Motor neuron (in vitro differentiated cells): ENCODE measurements around the gene DIAPH1. TPM values are rescaled to one million over a fixed set of nuclear protein-coding genes. Genes with fewer than 3 reads are reported as not detected.

Experiments
- ATAC-seq, 8 experiments: fragments of 200-7000 bp; cut with Tn5 transposase; replicated peaks in 6 of 8; 2 replicates each; pipeline ENCODE4 v1.8.0; 2021; ENCODE audit warnings: mild to moderate bottlenecking in 8 of 8, moderate library complexity in 8 of 8
- H3K27ac ChIP-seq, 2 donors: fragments of 250-450 bp; sonication (Bioruptor Pico); 2 replicates each; pipeline ENCODE4 v1.9.0; 2021; ENCODE audit warnings: antibody characterized with exemption in 2 of 2, mild to moderate bottlenecking in 2 of 2, moderate library complexity in 1 of 2
- H3K4me1 ChIP-seq, 2 donors: fragments of 250-450 bp; sonication (Bioruptor Pico); replicated peaks in 1 of 2; 2 replicates each; pipeline ENCODE4 v1.6.1; 2021; ENCODE audit warnings: antibody characterized with exemption in 2 of 2, mild to moderate bottlenecking in 2 of 2, moderate library complexity in 1 of 2
- H3K4me3 ChIP-seq, 5 donors: fragments of 250-450 bp; sonication (Bioruptor Pico); 2 replicates each; pipeline ENCODE4 v1.9.0; 2021; ENCODE audit warnings: antibody characterized with exemption in 5 of 5, mild to moderate bottlenecking in 5 of 5, moderate library complexity in 4 of 5
- WGBS, 10 experiments: fragments of 450-650 bp; shearing (Covaris generic); methylation state at CpG; one replicate each; pipeline ENCODE4 v1.0.0; 2022; 5-methylcytosine and 5-hydroxymethylcytosine counted together
- in situ Hi-C, 9 experiments: fragments of 400-800 bp; cut with MboI; loops; one replicate each; pipeline ENCODE4 v1.15.0; 2021; ENCODE audit warnings: low sequenced_read_pairs in 9 of 9, low pct_unique_long_range_greater_than_20kb in 2 of 9; ENCODE audit not compliant: unreplicated experiment in 9 of 9
- total RNA-seq, 8 experiments: library from RNA; unstranded; fragments of 300-600 nt; gene quantifications; 2 replicates each; pipeline versions ENCODE4 v1.2.3 to v1.2.4, GENCODE V29; 2022

DIAPH1 gene
- total RNA-seq, 8 experiments from 2014 or later = 7.4 to 93.8 (median 20.0) TPM

GRCh38 chr5:141650851-141651727, 32.3 kb upstream of the DIAPH1 start, which contains the start of gene FCHSD1:
Gene FCHSD1, minus strand, starts transcription at chr5:141651418. Its CDS starts 50 bp downstream, at chr5:141651368.
- WGBS, 10 experiments = 0% methylated on average over 1 of the region's 50 CpGs; no CpG with 5 or more reads in 9 of the 10 experiments
- peak; percentile 88 to 98 (median 92) for ATAC-seq
- in situ Hi-C loops = loop anchor here in 1 of 9 experiments (25.0 kb wide), 1 partner anchor 486 kb away; no protein-coding TSS in a partner anchor
- Histone ChIP-seq H3K27ac (no peak within 1 kb of the TSS), H3K4me3 (peak within 1 kb of the TSS; percentile 45 to 57 (median 55)), H3K4me1 (peaks cover 0 to 13% of the 10 kb centered on the region in 2 donors)

DNA sequence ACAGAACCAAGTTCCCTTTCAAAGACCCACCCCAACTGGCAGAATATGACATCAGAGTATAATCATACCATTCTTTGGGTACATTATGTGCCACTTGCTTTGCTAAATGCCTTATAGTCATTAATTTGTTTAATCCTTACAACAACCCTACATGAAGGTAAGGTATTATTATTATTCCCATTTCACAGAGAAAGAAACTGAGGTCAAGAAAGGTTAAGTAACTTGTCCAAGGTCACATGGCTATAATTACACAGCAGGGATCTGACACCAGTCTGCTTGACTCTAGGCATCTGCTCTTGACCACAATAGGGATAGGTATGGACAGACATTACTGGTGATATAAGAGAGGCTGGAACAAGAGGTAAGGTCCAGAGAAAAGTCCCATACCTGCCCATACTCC, 31.2 kb upstream of the DIAPH1 start:
- in situ Hi-C loops = loop anchor here in 1 of 9 experiments (25.0 kb wide), 1 partner anchor 487 kb away; no protein-coding TSS in a partner anchor
- peaks cover 0 to 13% of the 10 kb centered on the region in 2 donors for H3K4me1 ChIP-seq
- no peak overlapping the region for H3K4me3 ChIP-seq
- no peak for ATAC-seq
- H3K27ac ChIP-seq = no peak overlapping the region

DNA sequence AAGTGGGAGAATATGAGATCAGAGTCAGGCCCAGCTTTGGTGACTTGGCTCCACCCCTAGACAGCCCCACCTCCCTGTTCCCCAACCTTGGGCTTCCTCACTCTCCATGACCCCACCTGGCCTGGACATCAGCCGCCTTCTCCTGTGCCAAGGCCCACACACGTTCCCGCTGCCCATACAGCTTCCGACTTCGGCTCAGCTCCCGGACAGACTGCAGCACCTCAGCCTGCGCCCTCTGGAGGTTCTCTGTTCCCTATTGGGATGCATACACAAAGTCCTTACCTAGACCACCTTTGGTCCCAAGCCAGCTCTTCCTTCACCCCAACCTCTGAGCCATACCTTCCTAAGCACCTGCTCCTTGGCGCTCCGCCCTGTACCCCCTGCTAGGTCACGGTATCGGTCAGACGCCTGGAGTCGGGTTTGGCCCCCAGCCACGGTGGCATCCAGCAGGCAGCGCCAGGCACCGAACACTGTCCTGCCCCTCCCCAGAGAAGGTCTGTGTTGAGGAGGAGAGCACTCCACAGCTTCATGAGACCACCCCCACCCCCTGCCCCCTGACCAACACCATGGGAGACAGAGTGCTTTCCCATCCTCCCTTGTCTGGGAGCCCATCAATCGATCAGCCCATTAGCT, 30.4 kb upstream of the DIAPH1 start:
- in situ Hi-C loops = no loop called here
- no peak for ATAC-seq
- no peak overlapping the region for H3K4me3 ChIP-seq

DNA sequence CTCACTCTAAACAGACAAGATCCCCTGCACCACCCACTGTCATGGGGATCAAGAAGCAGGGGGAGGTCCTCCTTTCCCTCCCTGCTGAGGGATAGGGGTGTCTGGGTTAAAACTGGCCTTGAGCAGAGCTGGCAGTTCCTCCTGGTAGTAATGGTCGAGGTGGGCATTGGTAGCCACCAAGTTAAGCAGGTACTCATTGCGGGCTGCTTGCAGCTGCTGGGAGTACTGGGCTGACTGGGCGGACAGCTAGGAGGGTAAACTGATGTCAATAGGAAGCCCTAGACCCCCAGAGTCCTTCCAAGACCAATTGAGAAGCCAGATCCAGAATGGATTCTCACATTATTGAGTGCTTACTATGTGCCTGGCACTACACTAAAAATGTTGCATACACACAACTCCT, 29.1 kb upstream of the DIAPH1 start:
- Histone ChIP-seq H3K4me1 (peaks cover 0 to 13% of the 10 kb centered on the region in 2 donors), H3K27ac (no peak overlapping the region), H3K4me3 (no peak overlapping the region)
- WGBS, 10 experiments = 60 to 100% (median 80%) methylated on average over 1 to 3 of the region's 3 CpGs; no CpG with 5 or more reads in 7 of the 10 experiments
- in situ Hi-C loops = no loop called here
- no peak for ATAC-seq

More for the DNA sequence above, 30.4 kb upstream of the DIAPH1 start:
- H3K27ac ChIP-seq = no peak overlapping the region
- H3K4me1 ChIP-seq = peaks cover 0 to 13% of the 10 kb centered on the region in 2 donors
- 80 to 100% (median 92%) methylated on average over 1 to 5 of the region's 17 CpGs; no CpG with 5 or more reads in 7 of the 10 experiments for WGBS, 10 experiments

DNA sequence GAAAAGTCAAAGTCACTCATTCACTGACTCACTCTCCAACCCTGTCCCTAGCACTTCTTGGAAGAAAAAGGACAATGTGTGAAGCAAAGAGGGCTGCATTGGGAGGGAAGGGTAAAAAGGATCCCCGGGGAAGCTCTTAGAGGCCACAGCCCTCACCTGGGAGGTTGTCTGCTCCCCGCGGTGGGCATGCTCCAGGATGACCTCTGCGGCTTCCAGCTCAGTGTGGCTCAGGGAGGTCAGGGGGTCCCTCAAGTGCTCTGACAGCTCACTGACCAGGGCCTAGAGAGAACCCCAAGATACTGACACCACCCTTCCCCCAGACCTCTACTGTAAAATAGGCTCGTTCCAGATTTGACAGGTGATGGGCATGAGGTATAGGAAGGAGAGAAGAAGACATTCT, 28.4 kb upstream of the DIAPH1 start:
- ATAC-seq = no peak
- Histone ChIP-seq H3K4me3 (no peak overlapping the region), H3K27ac (no peak overlapping the region), H3K4me1 (peaks cover 0 to 13% of the 10 kb centered on the region in 2 donors)
- in situ Hi-C loops = no loop called here
- WGBS, 10 experiments = 79 to 92% (median 89%) methylated on average over 2 to 5 of the region's 5 CpGs; no CpG with 5 or more reads in 7 of the 10 experiments

DNA sequence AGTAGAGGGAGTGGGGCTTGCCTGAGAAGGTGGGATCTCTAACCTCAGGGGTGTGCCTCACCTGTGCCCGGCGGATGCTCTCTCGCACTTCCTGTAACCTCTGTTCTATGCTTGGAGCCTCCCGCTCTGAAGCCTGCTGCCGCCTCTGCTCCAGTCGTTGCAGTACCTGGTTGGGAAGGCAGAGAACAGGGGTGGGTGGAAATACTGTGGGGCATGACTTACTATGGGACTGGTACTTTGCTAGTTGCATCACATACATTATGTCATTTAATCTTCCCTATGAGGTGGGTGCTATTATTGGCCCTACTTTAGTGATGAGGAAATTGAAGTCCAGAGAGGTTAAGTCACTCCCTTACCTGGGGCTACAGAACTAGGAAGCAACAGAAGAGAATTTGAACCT, 27.2 kb upstream of the DIAPH1 start:
- 87 to 92% (median 89%) methylated on average over 2 to 6 of the region's 6 CpGs; no CpG with 5 or more reads in 5 of the 10 experiments for WGBS, 10 experiments
- in situ Hi-C loops = no loop called here
- Histone ChIP-seq H3K27ac (no peak overlapping the region), H3K4me1 (peaks cover 0 to 13% of the 10 kb centered on the region in 2 donors), H3K4me3 (no peak overlapping the region)
- peak in 1 of 8 experiments; percentile 5 for ATAC-seq

- Histone ChIP-seq H3K4me3 (no peak overlapping the region), H3K4me1 (peaks cover 4% of the 10 kb centered on the region in 2 donors), H3K27ac (no peak overlapping the region)
- 60 to 100% (median 83%) methylated on average over 1 to 2 of the region's 2 CpGs; no CpG with 5 or more reads in 5 of the 10 experiments for whole genome bisulfite sequencing, 10 experiments
- in situ Hi-C loops = no loop called here
- ATAC-seq = peak in 2 of 8 experiments; percentile 8 to 12
Measured at GRCh38 chr5:141641634-141642267, 23.0 kb upstream of the DIAPH1 start.

DNA sequence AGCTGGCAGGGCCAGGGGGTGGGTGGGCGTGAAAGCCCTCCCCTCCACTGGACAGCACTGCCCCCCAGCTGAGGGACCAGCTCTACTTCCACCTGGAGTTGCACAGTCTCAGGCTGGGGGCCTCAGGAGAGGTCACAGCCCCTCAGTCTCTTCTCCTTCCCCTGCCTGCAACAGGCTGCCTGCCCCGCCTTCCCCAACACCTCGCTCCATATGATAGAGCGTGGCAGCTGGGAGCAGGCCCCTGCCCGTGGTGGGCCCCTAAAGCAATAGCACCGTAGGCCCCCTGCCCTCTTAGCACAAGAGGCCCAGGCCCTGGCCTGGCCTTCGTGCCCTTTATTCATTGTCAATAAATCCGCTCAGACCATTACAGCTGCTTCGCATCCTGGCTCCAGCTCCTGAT, 21.9 kb upstream of the DIAPH1 start:
- 60 to 80% methylated on average over 1 to 2 of the region's 9 CpGs; no CpG with 5 or more reads in 8 of the 10 experiments for WGBS, 10 experiments
- peaks cover 6% of the 10 kb centered on the region in 2 donors for H3K4me1 ChIP-seq
- no peak overlapping the region for H3K27ac ChIP-seq
- in situ Hi-C loops = no loop called here
- no peak overlapping the region for H3K4me3 ChIP-seq
- no peak for ATAC-seq

GRCh38 chr5:141640051-141640415, 21.2 kb upstream of the DIAPH1 start:
- no peak for ATAC-seq

DNA sequence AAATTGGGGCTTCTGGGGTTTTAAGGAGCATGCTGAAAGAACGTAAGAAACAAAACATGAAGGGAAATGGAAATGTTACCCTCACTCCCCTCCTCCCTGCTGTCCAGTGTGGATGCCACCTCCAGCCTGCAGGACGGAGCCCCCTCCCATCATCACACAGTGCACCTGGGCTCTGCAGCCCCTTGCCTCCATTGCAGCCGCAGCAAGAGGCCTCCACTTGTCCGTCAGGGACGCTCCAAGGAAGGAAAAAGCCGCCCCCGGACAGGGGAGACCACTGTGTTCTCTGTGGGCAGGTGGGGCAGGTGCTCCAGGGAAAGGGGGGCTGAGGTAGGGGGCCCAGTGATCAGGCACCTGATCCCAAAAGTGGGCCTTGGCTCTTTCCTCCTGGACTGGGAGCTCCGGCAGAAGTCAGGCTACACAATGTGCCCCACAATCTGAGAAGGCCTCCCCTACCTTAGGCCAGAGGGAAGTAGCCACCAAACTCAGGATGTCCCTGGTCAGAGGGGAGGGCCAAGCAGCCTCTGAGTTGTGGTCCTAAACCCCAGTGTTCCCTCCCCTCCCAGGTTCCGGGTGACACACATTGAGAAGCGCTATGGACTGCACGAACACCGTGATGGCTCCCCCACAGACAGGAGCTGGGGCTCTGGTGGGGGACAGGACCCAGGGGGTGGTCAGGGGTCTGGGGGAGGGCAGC, 20.7 kb upstream of the DIAPH1 start:
- H3K27ac ChIP-seq = no peak overlapping the region
- WGBS, 10 experiments = 100% methylated on average over 1 to 2 of the region's 12 CpGs; no CpG with 5 or more reads in 4 of the 10 experiments
- no peak for ATAC-seq
- in situ Hi-C loops = no loop called here
- H3K4me1 ChIP-seq = peaks cover 16 to 18% of the 10 kb centered on the region in 2 donors
- H3K4me3 ChIP-seq = no peak overlapping the region

More at GRCh38 chr5:141640051-141640415, 21.2 kb upstream of the DIAPH1 start:
- Histone ChIP-seq H3K4me1 (peaks cover 12 to 13% of the 10 kb centered on the region in 2 donors), H3K27ac (no peak overlapping the region), H3K4me3 (no peak overlapping the region)
- 100% methylated on average over 1 of the region's 3 CpGs; no CpG with 5 or more reads in 9 of the 10 experiments for WGBS, 10 experiments
- in situ Hi-C loops = no loop called here

DNA sequence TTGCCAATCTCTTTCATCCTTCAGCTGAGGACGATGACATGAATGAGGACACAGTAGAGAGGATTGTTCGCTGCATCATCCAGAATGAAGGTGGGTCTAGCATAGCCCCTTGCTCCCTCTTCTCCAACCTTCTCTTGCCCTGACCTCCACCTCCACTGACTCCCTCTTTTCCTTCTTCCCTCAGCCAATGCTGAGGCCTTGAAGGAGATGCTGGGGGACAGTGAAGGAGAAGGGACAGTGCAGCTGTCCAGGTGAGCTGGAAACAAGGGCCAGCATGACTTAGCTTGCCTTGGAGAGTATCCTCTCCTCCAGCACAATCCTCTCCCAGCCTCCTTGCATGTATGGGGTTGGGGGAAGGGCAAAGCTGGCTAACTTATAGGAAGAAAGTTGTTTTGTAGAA, 20.0 kb upstream of the DIAPH1 start:
- 90 to 100% (median 100%) methylated on average over 1 to 2 of the region's 2 CpGs; no CpG with 5 or more reads in 7 of the 10 experiments for WGBS, 10 experiments
- in situ Hi-C loops = no loop called here
- H3K4me1 ChIP-seq = peaks cover 16 to 18% of the 10 kb centered on the region in 2 donors
- no peak overlapping the region for H3K27ac ChIP-seq
- peak overlapping the region in 1 of 5 donors; percentile 91 for H3K4me3 ChIP-seq
- no peak for ATAC-seq

DNA sequence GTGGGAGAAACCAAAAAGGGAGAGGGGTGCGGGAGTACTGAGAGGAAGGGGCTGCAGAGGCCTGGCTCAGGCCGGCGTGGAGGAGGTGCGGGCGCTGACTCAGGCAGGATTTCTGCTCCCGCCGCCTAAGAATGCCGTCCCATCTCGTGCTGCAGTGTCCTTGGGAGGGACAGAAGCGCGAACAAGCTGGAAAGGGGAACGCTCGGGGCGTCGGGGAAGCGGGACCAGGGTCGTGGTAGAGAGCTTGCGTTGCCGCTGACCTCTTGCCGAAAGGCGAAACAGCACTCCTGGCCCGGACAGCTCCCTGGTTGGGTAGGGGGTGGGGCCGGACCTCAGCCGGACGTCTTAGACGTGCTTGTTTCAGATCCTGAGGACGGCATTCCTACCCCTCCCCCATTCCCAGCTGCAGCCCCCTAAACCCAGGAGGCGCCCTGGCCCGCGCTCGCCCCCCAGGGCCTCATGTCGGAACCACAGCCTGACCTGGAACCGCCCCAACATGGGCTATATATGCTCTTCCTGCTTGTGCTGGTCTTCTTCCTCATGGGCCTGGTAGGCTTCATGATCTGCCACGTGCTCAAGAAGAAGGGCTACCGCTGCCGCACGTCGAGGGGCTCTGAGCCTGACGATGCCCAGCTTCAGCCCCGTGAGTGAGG, 19.1 kb upstream of the DIAPH1 start:
- ATAC-seq = peak; percentile 10 to 35 (median 22)
- peaks cover 16 to 18% of the 10 kb centered on the region in 2 donors for H3K4me1 ChIP-seq
- H3K27ac ChIP-seq = peak overlapping the region; percentile 49 to 56
- peak overlapping the region; percentile 64 to 91 (median 76) for H3K4me3 ChIP-seq
- in situ Hi-C loops = no loop called here
- WGBS, 10 experiments = 0% methylated on average over 3 of the region's 40 CpGs; no CpG with 5 or more reads in 9 of the 10 experiments
